GM21423 (cell line): ENCODE data around the gene CCDC120.

Source experiments
- ATAC-seq: cut with Tn5 transposase; IDR thresholded peaks from one replicate; pipeline ENCODE4 v1.9.1; 2021; ENCODE audit warnings: mild to moderate bottlenecking, moderate library complexity; ENCODE audit not compliant: unreplicated experiment

CCDC120 gene

DNA sequence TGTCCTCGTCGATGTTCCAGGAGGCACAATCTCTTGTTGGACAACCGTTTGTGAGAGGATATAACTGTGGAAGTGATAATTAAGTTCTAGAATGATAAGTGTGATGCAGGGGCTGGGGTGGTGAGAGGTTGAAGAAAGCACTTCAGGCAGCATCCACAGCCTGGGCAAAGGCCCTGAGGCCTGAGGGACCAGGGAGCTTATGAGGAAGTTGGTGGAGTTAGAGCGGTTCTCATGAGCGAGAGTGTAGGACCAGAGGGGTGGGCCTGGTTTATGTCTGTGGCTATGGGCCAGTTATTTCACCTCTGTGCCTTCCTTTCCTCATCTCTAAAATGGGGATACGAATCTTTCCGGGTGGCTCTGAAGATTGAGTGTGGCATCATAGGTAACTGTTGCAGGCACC is 2.7 kb downstream of the CCDC120 start:
- ATAC-seq: no peak

DNA sequence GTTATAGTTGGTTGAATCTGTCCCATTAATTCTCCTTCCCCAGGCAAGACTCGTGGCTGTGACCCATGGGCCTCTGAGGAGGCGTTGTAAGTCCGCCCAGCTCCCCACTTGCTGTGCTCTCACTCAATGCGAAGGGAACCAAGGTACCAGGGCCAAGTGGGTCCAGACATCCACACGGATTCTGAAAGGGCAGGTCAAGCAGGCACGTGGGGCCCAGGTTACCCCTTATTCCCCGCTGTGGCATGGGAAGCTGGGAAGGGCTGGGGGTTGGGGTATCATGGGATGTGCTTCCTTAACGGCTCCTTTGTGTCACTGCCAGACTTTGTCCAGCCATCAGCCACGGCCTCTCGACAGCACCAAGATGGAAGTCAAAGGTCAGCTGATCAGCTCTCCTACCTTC is 3.1 kb downstream of the CCDC120 start:
- ATAC-seq: no peak

DNA sequence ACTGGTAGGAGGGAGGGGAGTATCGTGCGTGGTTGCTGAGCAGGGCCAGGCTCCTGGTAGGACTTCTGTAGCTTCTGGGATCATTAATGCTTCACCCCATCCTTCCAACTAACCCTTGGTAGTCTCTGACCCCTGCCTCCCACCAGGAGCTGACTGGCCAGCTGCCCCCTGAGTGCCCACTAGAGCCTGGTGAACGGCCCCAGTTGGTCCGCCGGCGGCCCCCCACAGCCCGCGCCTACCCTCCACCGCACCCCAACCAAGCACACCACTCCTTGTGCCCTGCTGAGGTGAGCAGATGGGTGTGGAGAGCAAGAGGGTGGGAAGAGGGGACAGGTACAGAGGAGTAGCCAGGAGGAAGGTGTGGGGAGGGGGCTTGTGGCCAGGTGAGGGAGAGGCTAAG is 4.9 kb downstream of the CCDC120 start:
- no peak for ATAC-seq

DNA sequence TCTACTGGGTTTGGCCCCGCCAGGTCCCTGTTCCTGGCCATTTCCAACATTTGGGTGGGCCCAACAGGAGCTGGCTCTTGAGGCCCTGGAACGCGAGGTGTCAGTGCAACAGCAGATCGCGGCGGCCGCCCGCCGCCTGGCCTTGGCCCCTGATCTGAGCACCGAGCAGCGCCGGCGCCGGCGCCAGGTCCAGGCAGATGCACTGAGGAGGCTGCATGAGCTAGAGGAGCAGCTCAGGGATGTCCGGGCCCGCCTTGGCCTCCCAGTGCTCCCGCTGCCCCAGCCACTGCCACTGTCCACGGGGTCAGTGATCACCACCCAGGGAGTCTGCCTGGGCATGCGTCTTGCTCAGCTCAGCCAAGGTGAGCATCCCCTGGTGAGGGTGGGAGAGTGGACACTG is 5.5 kb downstream of the CCDC120 start:
- ATAC-seq: no peak

DNA sequence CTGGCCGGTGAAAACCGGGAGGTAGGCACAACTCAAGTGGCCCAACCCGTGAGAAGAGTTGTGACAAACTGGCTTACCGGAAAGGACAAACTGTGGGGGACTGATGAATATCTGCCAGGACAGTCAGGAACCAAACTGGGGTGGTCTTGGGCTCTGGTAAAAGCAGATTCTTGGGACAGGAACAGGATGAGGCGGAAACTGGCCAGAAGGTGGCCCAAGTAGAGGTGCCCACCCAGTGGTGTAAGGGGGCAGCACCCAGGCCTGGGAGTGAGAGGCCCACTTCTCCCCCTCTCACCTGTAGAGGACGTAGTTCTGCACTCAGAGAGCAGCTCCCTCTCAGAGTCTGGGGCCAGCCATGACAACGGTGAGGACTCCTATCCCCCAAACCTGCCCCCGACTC is 5.9 kb downstream of the CCDC120 start:
- ATAC-seq: no peak

DNA sequence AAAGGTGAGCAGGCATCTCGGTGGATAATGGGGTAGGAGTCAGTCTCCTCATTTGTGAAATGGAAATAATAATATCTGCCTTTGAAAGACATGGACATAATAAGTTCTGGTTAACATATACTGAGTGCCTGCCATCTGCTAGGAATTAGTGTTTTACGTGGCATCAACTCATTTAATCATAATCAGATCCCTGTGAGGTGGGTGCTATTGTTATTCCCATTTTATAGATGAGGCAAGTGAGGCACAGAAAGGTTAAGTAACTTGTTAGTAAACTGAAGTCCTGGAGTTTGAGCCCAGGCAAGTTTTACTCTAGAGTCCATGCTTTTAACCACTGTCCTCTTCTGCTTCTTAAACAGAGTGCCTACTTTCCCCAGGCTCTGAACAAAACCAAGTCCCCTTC is 7.5 kb downstream of the CCDC120 start:
- no peak for ATAC-seq

DNA sequence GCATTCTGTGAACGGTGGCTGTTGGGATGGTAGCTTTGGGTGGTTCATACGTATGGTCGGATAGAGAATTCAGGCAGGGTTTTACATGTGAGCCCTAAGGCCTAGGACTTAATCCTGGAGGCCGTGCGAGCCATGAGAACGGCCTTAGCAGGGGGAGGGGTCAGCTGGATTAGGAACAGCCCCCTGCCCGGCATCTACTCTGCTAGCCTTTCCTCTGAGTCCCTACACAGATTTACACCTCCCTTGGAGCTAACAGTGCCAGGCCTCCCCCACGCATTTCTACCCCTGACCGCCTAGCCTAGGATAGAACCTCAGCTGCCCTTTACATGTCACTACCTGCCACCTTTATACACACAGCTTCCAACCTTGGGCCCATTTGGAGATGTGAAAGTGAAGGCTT is 7.9 kb downstream of the CCDC120 start:
- ATAC-seq: no peak

DNA sequence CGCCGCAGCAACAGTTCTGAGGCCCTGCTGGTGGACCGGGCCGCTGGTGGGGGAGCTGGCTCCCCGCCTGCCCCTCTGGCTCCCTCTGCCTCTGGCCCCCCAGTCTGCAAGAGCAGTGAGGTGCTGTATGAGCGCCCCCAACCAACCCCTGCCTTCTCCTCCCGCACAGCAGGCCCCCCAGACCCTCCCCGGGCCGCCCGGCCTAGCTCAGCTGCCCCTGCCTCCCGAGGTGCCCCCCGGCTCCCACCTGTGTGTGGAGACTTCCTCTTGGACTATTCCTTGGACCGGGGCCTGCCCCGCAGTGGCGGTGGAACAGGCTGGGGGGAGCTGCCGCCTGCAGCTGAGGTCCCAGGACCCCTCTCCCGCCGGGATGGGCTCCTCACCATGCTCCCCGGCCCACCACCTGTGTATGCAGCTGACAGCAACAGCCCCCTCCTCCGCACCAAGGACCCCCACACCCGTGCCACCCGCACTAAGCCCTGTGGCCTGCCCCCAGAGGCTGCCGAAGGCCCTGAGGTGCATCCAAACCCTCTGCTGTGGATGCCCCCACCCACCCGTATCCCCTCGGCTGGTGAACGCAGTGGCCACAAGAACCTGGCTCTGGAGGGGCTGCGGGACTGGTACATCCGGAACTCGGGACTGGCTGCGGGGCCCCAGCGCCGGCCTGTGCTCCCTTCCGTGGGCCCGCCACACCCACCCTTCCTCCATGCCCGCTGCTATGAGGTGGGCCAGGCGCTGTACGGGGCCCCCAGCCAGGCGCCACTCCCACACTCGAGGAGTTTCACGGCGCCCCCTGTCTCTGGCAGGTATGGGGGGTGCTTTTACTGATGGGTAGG is 8.7 kb downstream of the CCDC120 start:
- no peak for ATAC-seq

DNA sequence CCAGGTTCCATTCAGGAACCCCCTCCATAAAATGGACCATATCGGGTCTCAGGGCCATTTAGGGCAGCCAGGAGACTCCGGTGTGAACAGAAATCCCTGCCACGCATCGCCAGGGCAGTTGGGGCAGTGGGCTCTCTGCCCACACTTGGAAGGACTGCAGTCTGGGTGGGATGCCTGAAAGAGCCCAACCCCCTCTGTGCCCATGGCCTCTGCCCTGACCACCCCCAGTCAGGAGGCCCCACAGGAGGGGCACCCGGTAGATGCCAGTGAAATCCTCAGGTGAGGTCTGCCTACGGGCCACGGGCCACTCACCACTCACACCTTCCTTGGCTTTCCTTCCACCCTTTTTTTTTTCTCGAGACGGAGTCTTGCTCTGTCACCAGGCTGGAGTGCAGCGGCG is 10.2 kb downstream of the CCDC120 start:
- ATAC-seq: no peak

DNA sequence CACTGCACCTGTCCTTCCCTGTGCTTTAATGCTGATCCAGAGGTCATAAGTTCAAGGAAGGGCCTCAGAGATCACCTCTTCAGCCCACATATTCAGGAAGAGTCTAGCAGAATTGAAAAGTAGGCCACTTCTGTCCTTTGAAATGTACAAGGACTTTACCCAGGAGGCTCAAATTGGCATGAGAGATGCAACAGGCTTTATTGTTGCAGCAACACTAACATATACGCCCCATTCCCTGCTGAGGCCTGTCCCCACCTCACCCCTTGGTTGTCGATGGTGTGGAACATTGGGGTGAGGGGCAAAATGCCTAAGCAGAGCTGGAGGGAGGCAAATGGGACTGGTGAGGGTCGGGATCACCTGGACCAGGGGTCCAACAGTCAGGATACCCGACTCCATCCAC is 12.2 kb downstream of the CCDC120 start:
- no peak for ATAC-seq

DNA sequence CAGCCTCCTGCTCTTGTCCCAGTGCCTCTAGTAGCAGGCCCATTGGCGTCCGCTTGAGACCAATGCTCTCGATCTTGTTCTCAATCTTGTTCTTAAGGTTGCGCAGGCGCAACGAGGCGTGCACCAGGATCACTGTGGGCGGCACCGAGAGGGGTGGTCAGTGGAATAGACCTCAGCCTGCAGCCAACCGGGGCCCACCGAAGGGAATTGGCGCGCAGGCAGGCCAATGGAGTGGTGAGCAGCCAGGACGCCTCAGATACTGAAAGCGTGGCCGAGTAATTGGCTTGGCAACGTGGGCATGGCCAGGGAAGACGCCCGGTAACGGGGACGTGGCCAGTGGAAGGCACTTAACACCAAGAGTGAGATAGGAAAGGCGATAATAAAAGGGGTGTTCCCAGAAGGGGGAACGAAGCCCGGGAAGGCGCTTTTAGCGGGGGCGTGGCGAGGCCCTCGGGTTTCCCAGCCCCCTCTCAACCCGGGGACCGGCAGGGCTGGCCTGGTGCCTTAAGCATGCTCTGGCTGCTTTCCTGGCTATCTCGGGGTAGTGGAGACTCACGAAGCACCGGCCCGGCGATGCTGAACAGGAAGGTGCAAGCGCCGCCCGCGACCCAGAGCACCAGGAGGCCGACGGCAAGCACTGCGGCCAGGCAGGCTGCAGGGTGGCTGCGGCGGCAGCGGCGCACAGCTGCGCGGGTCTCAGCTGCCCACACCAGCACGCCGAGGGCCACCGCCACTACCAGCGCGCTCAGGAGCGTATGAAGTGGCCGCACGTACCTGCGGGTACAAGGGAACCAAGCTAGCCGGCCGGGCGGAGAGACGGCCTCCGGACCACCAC is 13.3 kb downstream of the CCDC120 start:
- no peak for ATAC-seq

DNA sequence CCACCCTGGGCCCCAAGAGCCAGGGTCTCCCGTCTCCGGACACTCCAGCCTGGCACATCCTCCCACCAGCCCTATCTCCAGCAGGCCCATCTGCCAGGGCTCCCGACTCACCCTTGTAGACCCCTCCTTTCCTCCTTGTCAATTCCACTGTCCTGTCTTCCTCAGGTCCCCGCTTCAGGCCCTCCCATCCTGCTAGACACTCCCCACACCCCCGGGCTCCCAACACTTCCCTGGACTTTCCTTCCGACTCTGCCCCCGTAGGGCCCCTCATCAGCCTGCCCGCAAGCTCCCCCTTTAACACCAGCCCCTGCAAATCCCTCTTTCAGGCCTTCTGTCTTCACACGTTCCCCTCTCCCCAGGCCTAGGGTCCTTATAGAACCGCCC is 13.9 kb downstream of the CCDC120 start:
- no peak for ATAC-seq

DNA sequence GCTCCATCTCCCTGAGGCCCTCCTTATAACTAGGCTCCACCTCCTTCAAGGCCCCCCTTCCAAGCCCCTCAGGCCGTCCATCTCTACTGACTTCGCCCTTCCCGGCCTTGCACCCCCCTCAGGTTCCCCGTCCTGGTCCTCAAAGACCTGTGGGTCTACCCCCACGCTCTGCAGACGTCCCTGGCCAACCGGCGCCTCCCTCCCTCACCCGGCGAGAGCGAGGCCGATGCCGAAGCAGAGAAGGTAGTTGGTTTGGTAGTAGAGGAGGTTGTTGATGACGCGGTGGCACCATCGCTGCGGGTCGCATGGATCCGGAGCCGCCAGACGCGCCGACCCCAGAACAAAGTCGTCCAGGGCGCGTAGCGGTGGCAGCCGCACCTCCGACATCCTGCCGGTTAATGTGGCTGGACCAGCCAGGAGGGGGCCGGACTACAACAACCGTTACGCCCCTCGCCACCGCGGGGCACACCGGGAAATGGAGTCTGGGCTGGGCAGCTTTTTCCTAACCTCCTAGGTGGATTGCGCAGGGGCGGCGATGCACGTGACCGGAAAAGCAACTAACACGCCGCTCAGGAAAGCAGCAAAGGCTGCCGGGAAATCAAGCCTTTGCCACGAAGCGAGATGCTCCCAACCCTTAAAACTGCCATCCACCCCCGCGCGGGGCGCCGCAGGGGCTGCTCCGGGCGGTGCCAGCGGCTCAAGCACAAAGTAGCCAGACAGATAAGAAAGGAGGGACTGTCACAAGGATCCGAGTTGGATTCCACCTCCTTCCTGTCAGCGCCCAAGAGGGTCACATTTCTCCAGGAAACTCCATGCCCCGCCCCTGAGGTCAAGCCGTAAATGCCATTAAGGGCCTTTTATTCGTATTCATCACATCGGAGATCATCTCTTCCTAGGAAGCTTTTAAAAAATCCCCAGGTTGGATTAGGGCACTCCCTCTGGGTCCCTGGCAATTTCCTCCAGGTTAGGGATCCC is 15.1 kb downstream of the CCDC120 start, which contains the start of gene PRAF2:
Gene PRAF2 (minus strand): TSS at position 402 of the 975 bp plus-strand sequence. CDS start 15 bp downstream, at position 387.
- peak; percentile 97 for ATAC-seq

DNA sequence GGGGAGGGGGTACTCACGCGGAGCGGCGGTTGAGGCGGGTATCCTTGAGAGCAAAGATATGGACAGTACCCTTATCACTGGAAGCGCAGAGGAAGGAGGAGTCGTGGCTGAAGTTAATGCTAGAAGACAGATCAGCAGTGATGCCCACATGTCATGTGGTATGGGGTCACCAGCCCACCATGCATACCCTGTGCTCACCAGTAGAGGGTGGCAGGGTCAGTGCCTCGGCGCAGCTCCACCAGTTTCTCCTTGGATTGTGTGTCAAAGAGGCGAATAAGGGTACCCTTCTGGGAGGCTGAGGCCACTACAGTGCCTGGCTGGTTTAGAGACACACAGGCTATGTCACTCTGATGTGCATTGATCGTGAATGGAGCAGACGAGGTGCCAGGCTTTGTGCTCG is 16.5 kb downstream of the CCDC120 start:
- no peak for ATAC-seq

DNA sequence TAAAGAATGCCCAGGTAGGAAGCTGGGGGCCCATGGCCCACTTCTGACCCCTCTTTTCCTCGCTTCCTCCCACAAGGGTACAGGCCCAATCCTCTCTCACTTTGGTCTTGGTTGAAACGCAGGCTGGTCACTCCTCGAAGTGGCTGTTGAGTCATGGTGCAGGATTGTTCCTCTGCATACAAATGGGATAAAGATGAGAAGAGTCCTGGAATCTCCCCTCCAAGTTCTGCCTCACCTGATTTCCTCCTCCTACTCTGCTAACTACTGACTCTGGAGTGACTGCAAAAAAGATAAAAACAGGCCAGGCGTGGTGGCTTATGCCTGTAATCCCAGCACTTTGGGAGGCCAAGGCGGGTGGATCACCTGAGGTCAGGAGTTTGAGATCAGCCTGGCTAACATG is 19.1 kb downstream of the CCDC120 start:
- no peak for ATAC-seq

DNA sequence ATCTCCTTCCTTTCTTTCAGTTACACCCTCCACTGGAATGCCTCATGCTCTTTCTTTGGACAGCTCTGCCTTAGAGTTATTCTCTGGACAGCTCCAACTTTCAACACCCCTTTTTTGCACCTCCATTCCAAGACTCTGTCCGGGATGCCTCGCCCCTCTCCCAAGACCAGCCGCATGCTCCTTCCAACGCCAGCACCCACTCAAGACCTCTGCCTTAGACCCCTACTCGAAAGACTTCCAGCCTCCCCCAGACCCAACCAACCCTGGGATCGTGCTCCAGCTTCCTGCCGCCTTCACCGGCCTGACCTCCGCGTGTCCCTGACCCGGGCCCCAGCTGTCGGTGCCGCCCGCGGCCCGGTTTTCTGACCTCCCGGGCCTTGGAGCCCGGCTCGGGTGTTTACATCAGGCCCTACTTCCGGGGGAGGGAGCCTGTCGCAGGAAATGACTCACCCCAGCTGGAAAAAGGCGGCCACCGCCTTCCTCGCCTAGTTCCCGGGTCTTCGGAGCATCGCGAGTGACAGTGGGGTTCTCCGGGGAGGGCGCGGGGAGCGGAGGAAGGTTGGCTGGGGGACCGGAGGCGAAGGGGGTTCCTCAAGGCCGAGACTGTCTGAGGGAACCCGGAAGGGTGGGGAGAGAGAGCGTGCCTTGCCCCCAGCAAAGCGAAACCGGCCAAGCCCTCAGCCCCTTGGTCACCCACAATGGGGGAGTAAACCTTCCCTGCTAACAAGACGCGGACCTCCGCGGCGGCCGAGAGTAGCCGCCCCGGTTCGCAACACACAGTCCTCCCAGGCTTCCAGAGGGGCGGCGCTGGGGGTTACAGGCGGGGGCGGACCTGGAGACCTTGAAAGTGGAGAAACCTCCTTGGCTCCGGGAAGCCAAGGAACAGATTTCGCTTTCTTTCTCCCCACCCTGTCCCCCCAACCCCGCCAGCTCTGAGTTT is 21.0 kb downstream of the CCDC120 start, which contains the start of gene WDR45:
Gene WDR45 (minus strand): TSS at position 399 of the 940 bp plus-strand sequence. CDS start 1,792 bp downstream, outside the sequence.
- ATAC-seq: peak; percentile 73

DNA sequence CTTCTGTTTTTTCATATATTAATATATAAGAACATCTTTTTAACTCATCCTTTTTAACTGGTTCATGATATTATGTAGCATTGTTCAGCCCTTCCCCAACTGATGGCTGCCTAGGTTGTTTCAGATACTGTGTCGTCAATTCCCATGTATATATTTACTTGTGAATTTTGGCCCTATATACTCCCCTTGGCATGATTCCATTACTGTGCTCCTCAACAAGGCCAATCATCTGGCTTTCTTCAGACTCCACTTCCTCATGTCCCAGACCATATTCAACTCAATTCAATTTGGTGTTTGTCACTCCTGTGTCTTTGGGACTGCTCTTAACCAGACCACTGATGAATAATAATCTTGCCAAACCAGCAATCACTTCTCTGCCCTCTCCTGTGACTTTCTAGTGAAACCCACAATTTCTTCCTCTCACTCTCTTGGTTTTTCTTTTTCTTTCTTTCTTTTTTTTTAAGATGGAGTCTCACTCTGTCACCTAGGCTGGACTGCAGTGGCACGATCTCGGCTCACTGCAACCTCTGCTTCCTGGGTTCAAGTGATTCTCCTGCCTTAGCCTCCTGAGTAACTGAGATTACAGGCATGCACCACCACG is 23.6 kb downstream of the CCDC120 start:
- no peak for ATAC-seq

DNA sequence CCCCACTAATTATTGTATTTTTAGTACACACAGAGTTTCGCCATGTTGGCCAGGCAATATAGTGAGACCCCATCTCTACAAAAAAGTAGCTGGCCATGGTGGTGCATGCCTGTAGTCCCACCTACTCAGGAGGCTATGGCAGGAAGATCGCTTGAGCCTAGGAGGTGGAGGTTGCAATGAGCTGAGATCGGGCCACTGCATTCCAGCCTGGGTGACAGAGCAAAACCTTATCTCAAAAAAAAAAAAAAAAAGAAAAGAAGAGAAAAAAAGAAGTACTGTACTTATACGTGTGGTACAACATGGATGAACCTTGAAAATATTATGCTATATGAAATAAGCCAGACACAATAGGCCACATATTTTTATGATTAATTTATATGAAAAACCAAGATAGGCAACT is 30.8 kb downstream of the CCDC120 start:
- no peak for ATAC-seq

DNA sequence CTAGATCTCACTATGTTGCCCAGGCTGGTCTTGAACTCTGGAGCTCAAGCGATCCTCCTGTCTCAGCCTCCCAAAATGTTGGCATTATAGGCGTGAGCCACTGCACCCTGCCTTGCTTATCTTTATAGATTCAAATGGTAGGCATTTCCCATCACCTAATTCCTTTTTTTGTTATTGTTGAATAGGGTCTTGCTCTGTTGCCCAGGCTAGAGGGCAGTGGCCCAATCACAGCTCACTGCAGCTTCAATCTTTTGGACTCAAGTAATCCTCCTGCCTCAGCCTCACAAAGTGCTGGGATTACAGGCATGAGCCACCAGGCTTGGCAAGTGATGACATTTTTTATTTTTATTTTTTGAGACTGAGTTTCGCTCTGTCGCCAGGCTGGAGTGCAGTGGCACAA is 37.6 kb downstream of the CCDC120 start:
- no peak for ATAC-seq
